ENCODE data around the gene ADGRA1.
"Not testable (repeated sequence)": the region's sequence is repeated elsewhere in the genome, so short reads cannot be mapped to it uniquely, and the experiment has no call there.

The ADGRA1 gene

DNA sequence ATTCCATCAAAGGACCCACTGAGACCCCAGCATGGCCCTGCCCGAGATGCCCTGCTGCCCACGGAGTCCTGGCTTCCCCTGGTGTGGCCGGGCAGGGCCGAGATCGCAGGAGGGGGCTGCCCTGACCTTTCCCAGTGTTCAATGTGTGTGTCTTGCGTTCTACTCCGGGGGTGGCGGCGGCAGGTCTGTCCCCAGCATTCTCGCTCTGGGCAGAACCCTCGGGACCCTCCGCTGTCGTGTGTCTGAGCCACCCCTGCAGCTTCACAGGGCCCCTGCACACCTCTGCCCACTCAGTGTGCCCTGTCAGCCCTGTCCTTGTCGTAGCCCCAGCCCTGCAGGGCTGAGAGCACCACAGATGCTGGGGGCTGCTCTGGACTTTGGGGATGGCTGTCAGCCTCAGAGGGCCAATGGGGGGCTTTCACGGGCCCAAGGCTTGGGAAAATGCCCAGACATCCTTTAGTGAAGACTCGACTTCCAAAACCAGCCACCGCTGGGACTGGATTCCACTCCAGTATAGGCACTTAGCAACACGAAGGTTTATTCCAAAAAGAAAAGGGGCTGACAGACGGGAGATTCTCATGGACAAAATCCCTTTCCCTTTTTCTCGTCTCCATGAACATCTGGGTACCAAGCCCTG, 42.3 kb downstream of the ADGRA1 start:
- DNase-seq: no peak

GRCh38 chr10:133130602-133131001, 42.9 kb downstream of the ADGRA1 start:
- DNase-seq: no peak

GRCh38 chr10:133131053-133131452, 43.3 kb downstream of the ADGRA1 start:
- no peak for DNase-seq

GRCh38 chr10:133131734-133132472, 44.2 kb downstream of the ADGRA1 start:
- no peak for DNase-seq

- no peak for DNase-seq
These were observed 45.0 kb downstream of the ADGRA1 start for GRCh38 chr10:133132473-133133291.

DNA sequence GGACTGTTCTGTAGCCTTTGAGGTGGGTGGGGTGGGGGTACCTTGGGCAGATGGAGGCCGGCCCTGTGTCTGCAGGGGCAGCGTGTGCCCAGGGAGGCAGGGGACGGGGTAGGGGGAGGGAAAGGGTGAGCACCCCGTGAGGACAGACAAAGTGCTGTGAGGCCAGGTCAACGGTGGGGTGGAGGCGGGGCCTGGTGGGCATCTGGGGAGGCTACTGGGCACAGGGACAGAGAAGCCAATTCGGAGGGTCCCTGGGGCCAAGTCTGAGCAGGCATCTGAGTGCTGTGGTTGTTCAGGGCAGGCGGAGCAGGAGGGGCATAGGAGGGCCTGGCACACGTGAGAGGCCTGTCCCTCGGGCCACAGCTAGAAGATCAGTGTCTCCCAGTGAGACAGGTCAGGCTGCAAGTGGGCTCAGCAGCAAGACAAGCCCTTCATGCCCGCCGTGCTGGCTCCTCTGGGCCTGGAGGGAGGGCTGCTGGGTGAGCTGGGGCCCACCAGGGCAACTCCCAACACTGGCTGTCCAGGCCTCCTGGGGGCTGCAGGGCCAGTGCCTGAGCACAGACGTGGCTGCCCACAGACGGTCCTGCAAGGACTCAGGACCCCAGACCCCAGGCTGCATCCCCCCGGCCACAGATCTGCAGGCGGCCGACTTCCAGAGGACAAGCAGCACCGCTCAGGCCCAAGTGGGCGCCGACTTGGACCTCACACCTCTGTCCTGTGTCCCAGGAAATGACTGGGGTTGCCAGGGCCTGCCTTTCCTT, 45.9 kb downstream of the ADGRA1 start:
- DNase-seq: no peak

DNA sequence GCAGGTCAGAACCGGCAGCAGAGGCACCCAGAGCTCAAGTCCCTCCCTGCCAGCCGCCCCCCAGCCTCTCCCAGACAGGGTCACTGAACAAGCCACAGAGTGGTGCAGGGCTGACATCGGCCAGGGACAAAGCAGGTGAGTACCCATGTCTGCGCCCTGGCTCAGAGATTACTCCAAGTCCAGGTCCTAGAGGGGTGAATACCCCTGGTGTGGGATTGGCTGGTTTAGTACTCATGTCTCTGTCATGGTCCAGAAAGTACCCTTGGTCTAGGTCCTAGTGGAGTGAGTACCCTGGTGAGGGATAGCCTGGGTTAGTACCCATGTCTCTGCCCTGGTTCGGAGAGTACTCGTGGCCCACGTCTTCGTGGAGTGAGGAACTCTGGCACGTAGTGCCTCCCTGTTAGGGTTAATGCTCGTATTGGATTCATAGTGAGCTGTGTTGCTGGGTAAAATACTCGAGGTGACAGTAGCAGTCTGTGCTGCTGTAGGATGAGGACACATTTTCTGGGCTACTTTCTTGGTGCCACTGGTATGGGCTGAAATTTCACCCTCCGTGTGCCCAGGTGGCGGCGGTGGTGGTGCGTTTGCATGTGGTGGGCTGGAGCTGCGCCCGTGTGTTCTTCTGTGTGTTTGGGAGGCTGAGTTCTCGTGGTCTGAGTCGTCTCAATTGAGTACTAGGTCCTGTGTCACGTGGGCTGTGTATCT, 46.8 kb downstream of the ADGRA1 start:
- no peak for DNase-seq

DNA sequence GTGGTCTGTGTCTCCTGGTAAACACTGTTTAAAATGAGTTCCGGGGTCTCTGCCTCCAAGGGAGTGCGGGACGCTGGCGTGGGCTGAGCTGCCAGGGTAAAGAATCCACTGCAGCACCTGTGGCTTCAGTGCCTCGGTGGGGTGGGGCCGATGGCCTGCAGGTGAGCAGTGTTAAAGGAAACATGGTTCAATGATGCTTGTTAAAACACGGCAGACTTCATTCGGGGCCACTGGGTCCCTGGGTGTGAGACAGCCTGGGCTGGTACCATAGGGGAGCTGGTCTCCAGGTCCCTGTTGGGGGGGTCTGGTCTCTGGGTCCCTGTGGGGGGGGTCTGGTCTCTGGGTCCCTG, 47.4 kb downstream of the ADGRA1 start:
- no peak for DNase-seq

- not testable (repeated sequence) for DNase-seq
These were observed 49.9 kb downstream of the ADGRA1 start for GRCh38 chr10:133137486-133138145.

DNA sequence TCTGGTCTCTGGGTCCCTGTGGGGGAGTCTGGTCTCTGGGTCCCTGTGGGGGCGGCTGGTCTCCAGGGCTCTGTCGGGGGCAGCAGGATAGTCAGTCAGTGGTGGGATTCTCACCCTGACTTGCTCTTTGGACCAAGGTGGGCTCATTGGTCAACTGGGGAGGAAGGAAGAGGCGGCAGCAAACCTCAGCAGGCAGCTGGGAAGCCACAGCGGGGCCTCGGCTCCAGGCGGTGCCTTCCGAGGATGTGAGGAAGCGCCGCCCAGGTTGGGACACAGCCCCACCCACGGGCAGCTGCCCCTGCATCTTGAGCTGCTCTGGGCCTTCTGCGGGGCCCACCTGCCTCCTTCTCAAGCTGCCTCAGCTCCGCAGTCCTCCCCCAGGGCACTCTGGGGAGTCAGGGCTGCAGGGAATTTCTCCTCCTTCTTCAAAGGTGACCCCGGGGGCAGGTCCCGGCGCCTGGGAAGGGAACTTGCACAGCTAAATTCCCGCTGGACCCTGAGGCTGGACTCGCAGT, 51.9 kb downstream of the ADGRA1 start:
- peak in 1 of 3 experiments; percentile 41 for DNase-seq

DNA sequence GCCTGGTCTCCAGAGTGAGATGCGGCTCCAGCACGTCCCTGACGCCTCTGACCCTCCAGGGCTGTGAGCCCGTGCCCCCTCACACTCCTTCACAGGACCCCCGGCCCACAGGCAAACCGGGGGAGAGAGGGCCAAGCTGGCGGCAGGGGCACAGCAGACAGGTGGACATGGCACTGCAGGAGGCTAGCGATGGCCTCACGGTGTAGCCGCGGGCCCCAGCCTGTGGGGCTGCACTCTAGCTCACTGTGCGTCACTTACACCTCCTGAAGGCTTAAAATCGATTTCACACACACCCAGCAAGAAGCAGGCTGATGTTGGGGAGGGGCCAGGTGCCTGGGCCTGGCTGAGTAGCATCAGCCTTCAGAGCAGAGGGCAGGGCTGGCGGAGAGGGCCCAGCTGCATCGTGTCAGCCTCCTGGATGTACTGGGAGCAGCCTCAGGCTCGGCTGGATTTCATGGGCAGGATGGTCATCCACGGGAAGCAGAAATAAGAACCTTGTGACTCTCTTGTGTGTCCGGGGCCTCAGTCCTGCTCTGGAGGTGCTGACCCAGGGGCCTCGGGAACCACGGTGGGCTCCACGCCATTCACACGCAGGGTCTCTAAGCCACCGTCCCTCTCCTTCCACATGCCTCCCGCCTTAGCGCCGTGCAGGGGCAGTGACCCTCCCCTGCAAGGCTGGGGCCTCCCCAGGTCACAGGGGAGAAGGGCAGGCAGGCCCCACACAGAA, 52.9 kb downstream of the ADGRA1 start:
- DNase-seq: no peak

- DNase-seq: no peak
These were observed 53.6 kb downstream of the ADGRA1 start for GRCh38 chr10:133141144-133141957.

GRCh38 chr10:133141958-133142340, 54.2 kb downstream of the ADGRA1 start:
- no peak for DNase-seq

- no peak for DNase-seq
These were observed 54.9 kb downstream of the ADGRA1 start for GRCh38 chr10:133142523-133143199.

- peak in 1 of 3 experiments; percentile 1 for DNase-seq
These were observed 55.4 kb downstream of the ADGRA1 start for GRCh38 chr10:133143200-133143533.

DNA sequence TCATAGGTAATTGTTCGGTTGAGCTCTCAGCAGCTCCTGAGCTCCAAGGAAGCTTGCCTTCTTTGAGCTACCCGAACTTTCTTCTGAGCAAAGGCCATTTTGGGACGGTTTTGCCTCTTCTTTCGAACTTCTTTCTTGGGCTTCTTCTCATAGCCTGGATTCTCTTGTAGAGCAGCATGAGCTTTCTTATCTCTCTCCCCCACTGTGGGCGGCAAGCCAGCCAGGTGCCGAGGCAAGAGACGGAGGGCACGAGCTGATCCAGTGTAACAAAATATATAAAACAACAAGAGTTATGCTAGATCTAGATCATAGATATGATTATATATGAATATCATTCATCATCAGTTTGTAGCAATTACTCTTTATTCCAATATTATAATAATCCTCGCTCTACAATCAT, 55.8 kb downstream of the ADGRA1 start:
- no peak for DNase-seq

- DNase-seq: no peak
These were observed 57.0 kb downstream of the ADGRA1 start for GRCh38 chr10:133144771-133145170.

DNA sequence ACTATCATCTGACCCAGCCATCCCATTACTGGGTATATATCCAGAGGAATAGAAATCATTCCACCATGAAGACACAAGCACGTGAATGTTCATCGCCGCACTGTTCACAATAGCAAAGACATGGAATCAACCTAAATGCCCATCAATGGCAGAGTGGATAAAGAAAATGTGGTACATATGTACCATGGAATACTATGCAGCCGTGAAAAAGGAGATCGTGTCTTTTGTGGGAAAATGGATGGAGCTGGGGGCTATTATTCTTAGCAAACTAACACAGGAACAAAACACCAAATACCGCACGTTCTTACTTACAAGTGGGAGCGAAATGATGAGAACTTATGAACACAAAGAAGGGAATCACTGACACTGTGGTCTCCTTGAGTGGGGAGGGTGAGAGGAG, 62.5 kb downstream of the ADGRA1 start:
- no peak for DNase-seq

GRCh38 chr10:133150656-133151055, 62.9 kb downstream of the ADGRA1 start:
- DNase-seq: no peak

- DNase-seq: not testable (repeated sequence)
These were observed 63.3 kb downstream of the ADGRA1 start for GRCh38 chr10:133151071-133151470.

Measured in NCI-H1417 (cell line).